NCI-H1105 (cell line): ENCODE data around the gene TTYH3.
"Not testable (repeated sequence)": the region's sequence is repeated elsewhere in the genome, so short reads cannot be mapped to it uniquely, and the experiment has no call there.

Experiments used
- DNase-seq: peaks from one replicate; lab custom pipeline; 2025; lab: John Stamatoyannopoulos, UW

Gene TTYH3

GRCh38 chr7:2631946-2632732 is at the start of gene TTYH3:
TTYH3 (plus strand) TSS chr7:2631986; CDS start chr7:2632156, 170 bp downstream.
- no peak for DNase-seq

DNA sequence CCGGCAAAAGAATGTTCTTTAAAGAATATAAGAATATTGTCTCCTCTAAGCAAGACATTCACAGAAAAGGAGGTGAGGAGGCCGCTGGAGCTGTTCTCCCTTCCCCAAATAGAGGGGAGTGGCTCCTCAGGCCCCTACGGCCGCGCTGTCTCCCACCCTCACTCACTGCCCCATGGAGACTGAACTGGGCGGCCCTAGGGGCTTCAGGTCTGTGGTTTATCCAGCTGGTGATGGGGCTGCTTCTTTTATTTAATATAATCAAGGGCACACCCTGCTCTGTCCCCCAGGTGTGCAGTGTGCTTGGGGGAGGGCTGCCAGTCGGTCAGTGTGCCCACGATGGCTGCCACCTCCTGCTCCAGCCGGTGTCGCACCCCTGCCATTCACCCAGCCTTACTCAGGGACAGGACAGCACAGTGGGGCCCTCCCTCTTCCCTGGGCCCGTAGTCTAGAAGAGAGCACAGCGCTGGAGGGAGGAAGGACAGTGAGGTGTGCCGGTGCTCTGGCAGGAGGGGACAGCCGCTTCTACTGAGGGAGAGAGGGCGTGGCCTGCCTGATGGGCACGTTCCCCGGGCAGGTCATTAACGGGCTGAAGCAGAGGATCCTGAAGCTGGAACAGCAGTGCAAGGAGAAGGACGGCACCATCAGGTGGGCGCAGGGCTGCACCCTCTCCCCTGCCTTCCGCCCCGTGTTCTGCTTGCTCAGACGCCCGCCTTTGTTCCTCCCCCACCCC is 49.6 kb upstream of the TTYH3 start:
- DNase-seq, result no peak

GRCh38 chr7:2583798-2584580 is 47.8 kb upstream of the TTYH3 start:
- no peak for DNase-seq

DNA sequence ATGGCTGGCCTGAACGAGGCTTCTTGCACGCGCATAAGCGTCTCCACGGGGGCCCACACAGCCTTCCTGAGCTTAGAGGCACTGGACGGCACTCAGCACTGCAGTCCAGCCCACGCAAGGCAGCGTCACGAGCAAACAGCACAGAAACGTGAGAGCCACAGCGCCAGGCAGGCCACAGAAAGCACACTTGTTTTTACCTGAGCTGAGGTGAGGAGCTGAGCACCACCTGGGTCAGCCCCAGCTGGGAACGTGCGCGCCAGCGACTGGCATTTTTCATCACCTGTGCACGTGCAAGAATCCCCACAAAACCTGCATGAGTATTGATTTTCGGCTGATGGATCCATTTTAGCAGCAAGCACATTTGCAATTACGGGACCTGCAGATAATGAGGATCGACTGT is 46.3 kb upstream of the TTYH3 start:
- no peak for DNase-seq

- DNase-seq, result no peak
Measured at GRCh38 chr7:2586326-2587020, 45.3 kb upstream of the TTYH3 start.

- no peak for DNase-seq
Measured at GRCh38 chr7:2587134-2587533, 44.7 kb upstream of the TTYH3 start.

DNA sequence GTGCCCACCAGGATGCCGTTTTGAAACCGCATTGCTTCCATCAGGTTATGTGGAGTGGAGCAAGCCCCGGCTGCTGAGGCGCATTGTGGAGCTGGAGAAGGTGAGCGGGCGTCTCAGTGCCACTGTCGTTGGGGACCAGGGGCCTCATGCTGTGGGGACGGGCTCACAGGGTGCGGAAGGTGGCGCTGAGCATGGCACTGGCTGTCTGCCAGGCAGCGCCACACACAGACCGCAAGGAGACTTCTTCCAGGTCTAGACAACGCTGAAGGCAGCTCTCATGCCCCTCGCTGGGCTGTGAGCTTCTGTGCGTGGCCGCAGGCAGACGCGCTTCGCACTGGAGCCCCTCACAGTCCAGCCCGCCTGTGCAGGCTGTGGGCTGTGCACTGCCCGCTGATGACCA is 44.0 kb upstream of the TTYH3 start:
- no peak for DNase-seq

DNA sequence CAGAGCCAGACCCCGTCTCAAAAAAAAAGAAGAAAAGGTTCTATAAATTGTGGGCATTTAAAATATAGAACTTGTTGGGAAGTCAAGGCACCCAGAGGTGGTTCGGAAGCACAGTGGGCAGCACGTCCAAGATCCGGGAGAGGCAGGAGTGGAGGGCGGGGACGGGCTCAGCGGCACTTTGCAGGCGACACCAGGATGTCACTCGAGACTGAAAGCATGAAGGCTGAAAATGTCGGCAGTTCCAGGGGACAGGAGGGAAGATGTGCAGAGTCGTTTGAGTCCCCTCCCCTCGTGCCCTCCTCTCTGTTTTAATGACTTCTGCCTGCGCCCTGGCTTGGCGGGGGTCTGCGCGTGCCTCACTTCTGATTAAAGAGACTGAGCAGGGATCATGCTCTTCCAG is 42.4 kb upstream of the TTYH3 start:
- DNase-seq, result no peak

- DNase-seq, result not testable (repeated sequence)
Measured at GRCh38 chr7:2589941-2590340, 41.8 kb upstream of the TTYH3 start.

DNA sequence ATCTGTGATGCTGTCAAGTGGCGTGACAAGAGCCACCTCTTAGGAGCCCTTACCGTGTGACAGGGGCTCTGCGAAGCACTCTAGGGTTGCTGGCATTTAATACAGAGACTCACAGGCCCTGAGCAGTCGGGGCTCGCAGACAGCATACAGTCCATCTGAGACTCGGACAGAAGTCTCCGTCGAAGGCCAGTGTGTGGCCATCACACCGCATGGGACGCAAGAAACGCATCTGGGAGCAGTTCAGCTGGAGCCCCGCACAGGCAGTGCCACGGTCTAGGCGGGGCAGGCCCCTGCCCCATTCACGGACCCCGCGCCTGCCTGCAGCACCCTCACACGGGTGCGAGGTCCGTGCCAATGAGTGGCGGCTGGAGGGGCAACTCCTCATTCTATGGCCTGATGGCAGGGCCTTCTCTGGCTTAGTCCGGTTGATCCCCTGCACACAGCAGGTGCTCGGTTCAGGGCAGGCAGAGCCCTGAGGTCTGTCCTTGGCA is 39.4 kb upstream of the TTYH3 start:
- DNase-seq, result no peak

- no peak for DNase-seq
Measured at GRCh38 chr7:2593036-2593727, 38.6 kb upstream of the TTYH3 start.

- no peak for DNase-seq
Measured at GRCh38 chr7:2594599-2594998, 37.2 kb upstream of the TTYH3 start.

DNA sequence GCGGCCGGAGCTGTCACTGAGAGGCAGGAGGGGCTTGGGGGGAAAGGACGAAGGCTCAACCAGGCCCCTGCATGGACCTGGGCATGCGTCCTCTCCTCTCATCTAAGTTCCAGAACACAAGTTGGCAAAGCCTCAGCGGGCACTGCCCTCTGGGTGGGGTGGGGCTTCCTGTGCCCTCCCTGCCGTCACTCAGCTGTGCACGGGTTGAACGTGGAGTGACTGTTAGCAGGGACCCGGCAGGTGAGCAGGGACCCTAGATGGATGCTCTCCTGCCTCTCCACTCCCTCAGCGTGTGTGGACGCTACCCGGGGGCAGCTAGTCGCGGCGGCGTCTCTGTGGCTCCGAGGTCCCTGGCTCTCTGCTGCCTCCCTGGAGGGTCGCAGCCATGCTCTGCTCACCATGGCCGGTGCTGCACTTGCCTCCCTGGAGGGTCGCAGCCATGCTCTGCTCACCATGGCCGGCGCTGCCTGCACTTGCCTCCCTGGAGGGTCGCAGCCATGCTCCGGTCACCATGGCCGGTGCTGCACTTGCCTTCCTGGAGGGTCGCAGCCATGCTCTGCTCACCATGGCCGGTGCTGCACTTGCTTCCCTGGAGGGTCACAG is 36.4 kb upstream of the TTYH3 start:
- no peak for DNase-seq

GRCh38 chr7:2596464-2597272 is 35.1 kb upstream of the TTYH3 start:
- DNase-seq, result no peak

- DNase-seq, result no peak
Measured at GRCh38 chr7:2597273-2597640, 34.5 kb upstream of the TTYH3 start.

GRCh38 chr7:2598154-2598823 is 33.5 kb upstream of the TTYH3 start:
- DNase-seq, result no peak

- no peak for DNase-seq
Measured at GRCh38 chr7:2601065-2601464, 30.7 kb upstream of the TTYH3 start.

GRCh38 chr7:2601907-2602306 is 29.9 kb upstream of the TTYH3 start:
- DNase-seq, result no peak

- DNase-seq, result no peak
Measured at GRCh38 chr7:2602406-2603043, 29.3 kb upstream of the TTYH3 start.
